ENCODE data around the gene ETV4.
A peak's percentile ranks its signal among the peaks of the same experiment; 100 is the strongest.
"Not testable (repeated sequence)": the region's sequence is repeated elsewhere in the genome, so short reads cannot be mapped to it uniquely, and the experiment has no call there.

ETV4 gene

GRCh38 chr17:43524945-43525575, 21.1 kb downstream of the ETV4 start:
- DNase-seq (ENCODE audit: low spot score): no peak
- in situ Hi-C loops (cut with MboI; ENCODE audit: low pct_unique_long_range_greater_than_20kb, low sequenced_read_pairs, unreplicated experiment): no loop called here
- TF ChIP-seq CTCF (IDR thresholded peaks at IDR 0.05; ENCODE audit: extremely low read depth, insufficient read depth, missing control alignments): no peak

- in situ Hi-C loops (cut with MboI; ENCODE audit: low pct_unique_long_range_greater_than_20kb, low sequenced_read_pairs, unreplicated experiment): no loop called here
- no peak for TF ChIP-seq CTCF (IDR thresholded peaks at IDR 0.05; ENCODE audit: extremely low read depth, insufficient read depth, missing control alignments)
- no peak for DNase-seq (ENCODE audit: low spot score)
Measured at GRCh38 chr17:43521389-43521788, 24.8 kb downstream of the ETV4 start.

- DNase-seq (ENCODE audit: low spot score): peak; percentile 72
- in situ Hi-C loops (cut with MboI; ENCODE audit: low pct_unique_long_range_greater_than_20kb, low sequenced_read_pairs, unreplicated experiment): no loop called here
- no peak for TF ChIP-seq CTCF (IDR thresholded peaks at IDR 0.05; ENCODE audit: extremely low read depth, insufficient read depth, missing control alignments)
Measured at GRCh38 chr17:43517615-43518386, 28.3 kb downstream of the ETV4 start.

GRCh38 chr17:43517161-43517560, 29.0 kb downstream of the ETV4 start:
- peak; percentile 39 for DNase-seq (ENCODE audit: low spot score)
- in situ Hi-C loops (cut with MboI; ENCODE audit: low pct_unique_long_range_greater_than_20kb, low sequenced_read_pairs, unreplicated experiment): no loop called here

GRCh38 chr17:43515656-43516055, 30.5 kb downstream of the ETV4 start:
- DNase-seq (ENCODE audit: low spot score): no peak
- no peak for TF ChIP-seq CTCF (IDR thresholded peaks at IDR 0.05; ENCODE audit: extremely low read depth, insufficient read depth, missing control alignments)
- in situ Hi-C loops (cut with MboI; ENCODE audit: low pct_unique_long_range_greater_than_20kb, low sequenced_read_pairs, unreplicated experiment): no loop called here

More at GRCh38 chr17:43517161-43517560, 29.0 kb downstream of the ETV4 start:
- no peak for TF ChIP-seq CTCF (IDR thresholded peaks at IDR 0.05; ENCODE audit: extremely low read depth, insufficient read depth, missing control alignments)

GRCh38 chr17:43511199-43511598, 34.9 kb downstream of the ETV4 start:
- in situ Hi-C loops (cut with MboI; ENCODE audit: low pct_unique_long_range_greater_than_20kb, low sequenced_read_pairs, unreplicated experiment); DNase-seq (ENCODE audit: low spot score): not testable (repeated sequence)

- in situ Hi-C loops (cut with MboI; ENCODE audit: low pct_unique_long_range_greater_than_20kb, low sequenced_read_pairs, unreplicated experiment); DNase-seq (ENCODE audit: low spot score): not testable (repeated sequence)
Measured at GRCh38 chr17:43509440-43509839, 36.7 kb downstream of the ETV4 start.

Measured in GM13977 (cell line).